G401 (cell line): ENCODE measurements around the gene OR10G3. TPM values are rescaled to one million over a fixed set of nuclear protein-coding genes. Genes with fewer than 3 reads are reported as not detected.

Experiments
- total RNA-seq: library from RNA; depleted of rRNA; stranded (reverse); fragments of >200 nt; shearing (Covaris generic); gene quantifications from 2 replicates; pipeline ENCODE4 v1.2.3, GENCODE V29; 2014; rRNA removed

Gene OR10G3
- total RNA-seq, 1 experiment from 2014 or later = not detected

Other genes with a start within 250 kb of the OR10G3 start
- gene SUPT16H, start 196.1 kb downstream of the OR10G3 start, total RNA-seq = 70.3 and 87.7 TPM in 2 replicates
- 54.4 and 65.0 TPM in 2 replicates for gene CHD8, start 124.0 kb downstream of the OR10G3 start, total RNA-seq
- 9.0 and 13.4 TPM in 2 replicates for gene RAB2B, start 103.1 kb downstream of the OR10G3 start, total RNA-seq
- 45.6 and 56.6 TPM in 2 replicates for gene TOX4, start 102.9 kb downstream of the OR10G3 start, total RNA-seq
- 75.0 and 77.5 TPM in 2 replicates for gene METTL3, start 68.7 kb downstream of the OR10G3 start, total RNA-seq
- 15.0 and 15.3 TPM in 2 replicates for gene SALL2, start 53.7 kb downstream of the OR10G3 start, total RNA-seq
- gene OR10G2, start 54.9 kb upstream of the OR10G3 start, total RNA-seq = not detected in 2 replicates
- gene OR4E2, start 73.8 kb upstream of the OR10G3 start, total RNA-seq = not detected in 2 replicates
- not detected in 2 replicates for gene OR4E1, start 93.7 kb upstream of the OR10G3 start, total RNA-seq